Naive thymus-derived CD8-positive, alpha-beta T cell (primary cell): ENCODE data around the gene SIAE. TPM values are rescaled to one million over a fixed set of nuclear protein-coding genes. Genes with fewer than 3 reads are reported as not detected.
"Not testable (repeated sequence)": the region's sequence is repeated elsewhere in the genome, so short reads cannot be mapped to it uniquely, and the experiment has no call there.

Source experiments
- ATAC-seq, 2 donors: fragments of 150-1000 bp; cut with Tn5 transposase in 1 of 2; sonication (Bioruptor Pico), chemical (Tn5 transposase) in 1 of 2; 1 replicate in 1 of 2; 2 replicates in 1 of 2; pipeline ENCODE4 v1.10.0; 2021; ENCODE audit warnings: mild to moderate bottlenecking in 2 of 2, moderate library complexity in 2 of 2
- POLR2A ChIA-PET: fragments of 350-600 bp; sonication (Branson Sonifier 250); formaldehyde crosslinking; loops from one replicate; lab custom pipeline; 2021; ENCODE audit warnings: antibody characterized with exemption; lab: Charles Lee
- DNase-seq, 10 donors: peaks; one replicate each; pipeline versions ENCODE4 v3.0.0 to v3.0.0-alpha.2; 2020 to 2022
- H3K27ac Mint-ChIP-seq, 10 donors: one replicate each; pipeline ENCODE4 v1.8.0; 2020 to 2022; ENCODE audit warnings: mild to moderate bottlenecking in 10 of 10, mixed read lengths in 10 of 10, moderate library complexity in 4 of 10, inconsistent platforms in 1 of 10
- H3K27me3 Mint-ChIP-seq, 5 donors: one replicate each; pipeline ENCODE4 v1.8.0; 2021 to 2022; ENCODE audit warnings: mixed read lengths in 5 of 5
- H3K36me3 Mint-ChIP-seq, 3 donors: one replicate each; pipeline ENCODE4 v1.8.0; 2020 to 2022; ENCODE audit warnings: mixed read lengths in 3 of 3, mild to moderate bottlenecking in 2 of 3, inconsistent platforms in 1 of 3
- H3K4me1 Mint-ChIP-seq, 4 donors: one replicate each; pipeline ENCODE4 v1.8.0; 2021 to 2022; ENCODE audit warnings: mixed read lengths in 4 of 4
- H3K4me3 Mint-ChIP-seq, 10 donors: one replicate each; pipeline ENCODE4 v1.8.0; 2020 to 2022; ENCODE audit warnings: mild to moderate bottlenecking in 10 of 10, mixed read lengths in 10 of 10, moderate library complexity in 6 of 10, inconsistent platforms in 1 of 10
- H3K9me3 Mint-ChIP-seq, 9 donors: one replicate each; pipeline ENCODE4 v1.8.0; 2020 to 2022; ENCODE audit warnings: mixed read lengths in 9 of 9, mild to moderate bottlenecking in 3 of 9, inconsistent platforms in 1 of 9, moderate library complexity in 1 of 9
- polyA plus RNA-seq, 3 donors: library from polyadenylated mRNA; unstranded; fragments of 300-500 nt; fragmentation: Illumina TruSeq; gene quantifications; one replicate each; pipeline ENCODE4 v1.2.3, GENCODE V29; 2021
- total RNA-seq, 8 experiments: library from RNA in 2 of 8; stranded (reverse) in 2 of 8; gene quantifications; one replicate each; pipeline ENCODE4 v1.2.3 and lab custom pipeline; 2021 to 2026

Gene SIAE
- total and polyA plus RNA-seq, 5 experiments from 2014 or later: 3.2 to 9.3 (median 5.8) TPM

DNA sequence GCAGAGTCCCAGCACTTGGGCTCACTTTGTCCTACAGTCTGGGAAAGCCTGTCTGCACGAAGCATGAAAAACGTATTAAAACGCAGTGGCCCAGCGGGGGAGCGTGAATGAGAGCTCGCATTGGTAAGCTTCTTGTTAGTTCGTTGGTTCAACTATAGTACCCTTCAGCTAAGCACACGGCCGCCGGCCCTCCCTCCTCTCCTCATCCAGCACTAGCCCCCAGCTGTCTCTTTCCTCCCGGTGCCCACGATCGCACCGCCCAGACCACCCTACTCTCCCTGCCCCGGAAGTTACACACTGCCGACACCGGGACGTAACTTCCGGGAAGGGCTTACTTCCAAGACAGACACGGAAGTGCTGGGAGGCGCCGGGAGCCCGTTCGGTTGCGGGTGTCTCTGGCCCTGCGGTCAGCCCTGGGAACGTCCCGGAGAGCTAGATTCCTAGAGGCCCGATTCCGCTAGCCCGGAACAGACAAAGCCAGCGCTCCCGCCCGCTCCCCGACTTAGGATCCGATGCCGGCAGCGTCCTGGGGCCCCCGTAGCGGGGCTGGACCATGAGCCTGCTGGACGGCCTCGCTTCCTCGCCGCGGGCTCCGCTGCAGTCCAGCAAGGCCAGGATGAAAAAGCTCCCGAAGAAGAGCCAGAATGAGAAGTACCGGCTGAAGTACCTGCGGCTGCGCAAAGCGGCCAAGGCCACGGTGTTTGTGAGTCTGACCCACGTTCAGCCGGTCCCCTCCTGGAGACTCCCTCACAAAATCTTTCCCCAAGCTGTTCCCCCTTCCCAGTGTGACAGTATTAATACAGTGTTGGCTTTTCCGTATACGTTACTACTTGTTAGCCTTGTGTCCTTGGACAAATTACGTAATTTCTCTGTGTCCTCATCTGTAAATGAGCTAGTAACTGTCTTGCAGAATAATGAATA is 50.7 kb downstream of the SIAE start, which contains the start of gene TBRG1:
Gene TBRG1, plus strand, starts transcription at position 334 of the 921 bp plus-strand sequence. Its CDS starts 220 bp downstream, at position 554.
- peaks cover 0 to 31% (median 6%) of the 10 kb centered on the region in 3 donors for H3K36me3 Mint-ChIP-seq
- ATAC-seq (peak; percentile 97), DNase-seq (peak; percentile 68 to 93 (median 81))
- H3K9me3 Mint-ChIP-seq: no peaks in the 10 kb centered on the region
- peak within 1 kb of the TSS; percentile 87 to 99 (median 96) for H3K4me3 Mint-ChIP-seq
- H3K27me3 Mint-ChIP-seq: peaks cover 0 to 12% (median 8%) of the 10 kb centered on the region in 5 donors
- peaks cover 18 to 45% (median 37%) of the 10 kb centered on the region in 4 donors for H3K4me1 Mint-ChIP-seq
- POLR2A ChIA-PET: interaction anchor here (0.6 to 2.2 kb wide), 14 partner anchors 10 to 1675 kb away, joined by 3 to 12 read pairs (median 4); partner anchors contain the start of genes MSANTD2, SIAE, SPA17 and STT3A
- peak within 1 kb of the TSS; percentile 95 to 99 (median 98) for H3K27ac Mint-ChIP-seq

DNA sequence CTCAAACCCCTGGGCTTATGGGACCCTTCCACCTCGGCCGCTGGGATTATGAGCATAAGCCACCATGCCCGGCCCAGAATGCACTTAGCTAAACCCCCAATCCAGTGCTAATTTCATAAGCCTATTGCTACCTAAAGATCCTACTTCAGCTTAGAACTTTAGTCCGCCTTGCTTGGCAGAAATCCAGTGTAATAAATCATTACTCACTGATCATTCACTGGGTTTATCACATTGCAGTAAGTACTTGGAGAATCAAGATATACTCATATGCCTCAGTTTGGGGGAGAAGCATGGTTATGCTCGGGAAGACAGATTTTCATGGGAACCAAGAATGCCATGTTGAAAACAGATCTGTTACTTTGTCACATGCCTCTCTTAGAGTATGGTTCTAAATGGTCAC is 54.7 kb downstream of the SIAE start:
- Mint-ChIP-seq H3K9me3 (no peaks in the 10 kb centered on the region), H3K4me1 (peaks cover 4 to 17% (median 9%) of the 10 kb centered on the region in 4 donors), H3K36me3 (no peaks in the 10 kb centered on the region), H3K4me3 (no peak overlapping the region), H3K27ac (no peak overlapping the region), H3K27me3 (peaks cover 2 to 21% (median 17%) of the 10 kb centered on the region in 5 donors)
- POLR2A ChIA-PET: no interaction called here
- no peak for ATAC-seq
- DNase-seq: no peak

- Mint-ChIP-seq H3K27ac (peak overlapping the region in 7 of 10 donors; percentile 21 to 89 (median 63)), H3K36me3 (no peaks in the 10 kb centered on the region), H3K9me3 (no peaks in the 10 kb centered on the region), H3K4me3 (no peak overlapping the region), H3K27me3 (peaks cover 2 to 9% (median 9%) of the 10 kb centered on the region in 5 donors), H3K4me1 (peaks cover 4 to 17% (median 10%) of the 10 kb centered on the region in 4 donors)
- ATAC-seq (no peak), DNase-seq (no peak)
- POLR2A ChIA-PET: no interaction called here
Observed at GRCh38 chr11:124612567-124613246, 60.8 kb downstream of the SIAE start.

GRCh38 chr11:124612045-124612444 is 61.5 kb downstream of the SIAE start:
- peak in 3 of 10 donors; percentile 18 to 39 (median 29) for DNase-seq
- peak; percentile 81 to 89 for ATAC-seq
- Mint-ChIP-seq H3K27ac (peak overlapping the region in 8 of 10 donors; percentile 21 to 89 (median 64)), H3K4me1 (peaks cover 4 to 17% (median 10%) of the 10 kb centered on the region in 4 donors), H3K36me3 (no peaks in the 10 kb centered on the region), H3K9me3 (no peaks in the 10 kb centered on the region), H3K27me3 (peaks cover 0 to 5% (median 3%) of the 10 kb centered on the region in 5 donors), H3K4me3 (peak overlapping the region in 4 of 10 donors; percentile 33 to 55 (median 48))
- POLR2A ChIA-PET: interaction anchor here (0.6 to 0.9 kb wide), 3 partner anchors 11 to 974 kb away, joined by 3 to 7 read pairs (median 5); partner anchors contain the start of gene TBRG1

DNA sequence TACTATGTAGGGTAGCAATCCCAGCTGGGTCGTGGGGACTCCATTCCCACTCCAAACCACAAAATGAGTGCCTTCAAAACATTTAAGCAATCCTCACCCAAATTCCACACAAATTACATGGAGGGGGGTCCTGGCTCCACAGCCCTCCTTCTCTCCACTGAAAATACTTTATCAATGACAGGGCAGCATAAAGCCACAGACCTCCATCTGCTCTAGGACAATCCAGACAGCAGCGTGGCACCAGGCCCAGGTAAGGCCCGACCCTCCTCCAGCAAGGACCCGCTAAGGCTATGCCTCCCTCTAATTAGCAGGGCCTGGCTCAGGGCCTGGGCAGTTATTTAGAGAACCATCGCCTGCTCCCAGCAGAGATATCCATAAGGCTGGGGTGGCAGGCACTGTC is 62.5 kb downstream of the SIAE start, which contains the start of gene PANX3:
Gene PANX3, plus strand, starts transcription at position 365 of the 400 bp plus-strand sequence. CDS start 129 bp downstream, outside the sequence.
- no peak for ATAC-seq

GRCh38 chr11:124610295-124610694 is 63.2 kb downstream of the SIAE start:
- H3K36me3 Mint-ChIP-seq: no peaks in the 10 kb centered on the region
- H3K9me3 Mint-ChIP-seq: no peaks in the 10 kb centered on the region
- H3K27me3 Mint-ChIP-seq: peaks cover 0 to 3% (median 0%) of the 10 kb centered on the region in 5 donors
- H3K27ac Mint-ChIP-seq: peak overlapping the region in 2 of 10 donors; percentile 40 to 66
- ATAC-seq (no peak), DNase-seq (no peak)
- no peak overlapping the region for H3K4me3 Mint-ChIP-seq
- POLR2A ChIA-PET: no interaction called here
- H3K4me1 Mint-ChIP-seq: peaks cover 4 to 17% (median 12%) of the 10 kb centered on the region in 4 donors

More for the DNA sequence above, 62.5 kb downstream of the SIAE start, which contains the start of gene PANX3:
- POLR2A ChIA-PET: no interaction called here
- H3K4me1 Mint-ChIP-seq: peaks cover 4 to 17% (median 10%) of the 10 kb centered on the region in 4 donors
- H3K9me3 Mint-ChIP-seq: no peaks in the 10 kb centered on the region
- no peak for DNase-seq
- peak within 1 kb of the TSS in 8 of 10 donors; percentile 21 to 89 (median 64) for H3K27ac Mint-ChIP-seq
- peaks cover 0 to 5% (median 0%) of the 10 kb centered on the region in 5 donors for H3K27me3 Mint-ChIP-seq
- no peaks in the 10 kb centered on the region for H3K36me3 Mint-ChIP-seq
- peak within 1 kb of the TSS in 4 of 10 donors; percentile 33 to 55 (median 48) for H3K4me3 Mint-ChIP-seq

DNA sequence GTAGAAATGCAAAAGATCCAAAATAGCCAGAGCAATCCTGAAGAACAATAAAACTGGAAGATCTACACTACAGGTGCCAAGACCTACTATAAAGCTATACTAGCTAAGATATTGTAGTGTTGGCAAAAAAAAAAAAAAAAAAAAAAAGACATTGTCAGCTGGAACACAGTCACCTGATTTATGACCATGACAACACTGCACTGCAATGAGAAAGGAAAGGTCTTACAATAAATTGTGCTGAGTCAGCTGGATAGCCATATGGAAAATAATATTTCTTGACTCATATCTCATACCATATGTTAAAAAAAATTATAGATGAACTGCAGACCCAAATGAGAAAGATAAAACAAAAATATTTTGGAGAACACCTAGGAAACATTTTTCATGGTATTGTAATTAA is 65.4 kb downstream of the SIAE start:
- no peak overlapping the region for H3K27ac Mint-ChIP-seq
- DNase-seq (no peak), ATAC-seq (no peak)
- POLR2A ChIA-PET: interaction anchor here (0.6 kb wide), 1 partner anchor 139 kb away, joined by 3 read pairs; no protein-coding TSS in a partner anchor
- peaks cover 4 to 15% (median 11%) of the 10 kb centered on the region in 4 donors for H3K4me1 Mint-ChIP-seq
- no peaks in the 10 kb centered on the region for H3K9me3 Mint-ChIP-seq
- no peaks in the 10 kb centered on the region for H3K36me3 Mint-ChIP-seq
- peaks cover 0 to 3% (median 0%) of the 10 kb centered on the region in 5 donors for H3K27me3 Mint-ChIP-seq
- H3K4me3 Mint-ChIP-seq: no peak overlapping the region

DNA sequence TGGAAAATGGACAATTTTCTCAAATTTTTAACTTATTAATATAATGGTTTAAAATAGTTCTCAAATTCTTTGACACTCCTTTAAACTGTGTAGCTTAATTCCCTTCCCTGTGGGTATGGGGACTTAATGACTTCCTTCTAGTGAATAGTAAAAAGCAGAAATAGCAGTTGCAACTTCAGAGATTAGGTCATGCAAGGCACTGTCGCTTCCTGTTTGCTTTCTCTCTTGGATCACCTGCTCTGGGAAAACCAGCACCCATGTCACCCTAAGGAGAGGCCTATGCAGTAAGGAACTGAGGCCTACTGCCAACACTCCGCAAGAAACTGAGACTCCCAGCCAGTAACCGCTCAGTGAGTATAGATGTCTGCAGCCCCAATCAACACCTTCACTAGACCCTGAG is 67.8 kb downstream of the SIAE start:
- POLR2A ChIA-PET: no interaction called here
- ATAC-seq (no peak), DNase-seq (no peak)
- Mint-ChIP-seq H3K4me3 (no peak overlapping the region), H3K4me1 (peaks cover 0 to 2% (median 0%) of the 10 kb centered on the region in 4 donors), H3K27ac (no peak overlapping the region), H3K36me3 (no peaks in the 10 kb centered on the region), H3K27me3 (peaks cover 0 to 11% (median 6%) of the 10 kb centered on the region in 5 donors), H3K9me3 (no peaks in the 10 kb centered on the region)

DNA sequence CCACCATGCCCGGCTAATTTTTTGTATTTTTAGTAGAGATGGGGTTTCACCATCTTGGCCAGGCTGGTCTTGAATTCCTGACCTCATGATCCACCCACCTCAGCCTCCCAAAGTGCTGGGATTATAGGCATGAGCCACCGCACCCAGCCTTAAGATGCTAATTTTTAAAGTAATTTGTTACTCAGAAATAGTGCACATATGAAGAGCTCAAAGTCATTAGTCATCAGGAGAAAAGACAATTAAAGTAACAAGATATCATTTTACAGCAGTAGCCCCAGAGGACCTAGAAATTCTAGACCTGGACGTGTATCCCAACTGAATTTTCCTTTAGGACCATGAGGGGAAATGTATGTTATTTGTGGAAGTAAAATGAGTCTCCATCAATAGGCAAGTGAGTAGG is 70.8 kb downstream of the SIAE start:
- H3K9me3 Mint-ChIP-seq, H3K27ac Mint-ChIP-seq, H3K4me1 Mint-ChIP-seq, ATAC-seq, H3K4me3 Mint-ChIP-seq, H3K36me3 Mint-ChIP-seq, DNase-seq, POLR2A ChIA-PET: not testable (repeated sequence)
- peaks cover 3 to 23% (median 15%) of the 10 kb centered on the region in 5 donors for H3K27me3 Mint-ChIP-seq

DNA sequence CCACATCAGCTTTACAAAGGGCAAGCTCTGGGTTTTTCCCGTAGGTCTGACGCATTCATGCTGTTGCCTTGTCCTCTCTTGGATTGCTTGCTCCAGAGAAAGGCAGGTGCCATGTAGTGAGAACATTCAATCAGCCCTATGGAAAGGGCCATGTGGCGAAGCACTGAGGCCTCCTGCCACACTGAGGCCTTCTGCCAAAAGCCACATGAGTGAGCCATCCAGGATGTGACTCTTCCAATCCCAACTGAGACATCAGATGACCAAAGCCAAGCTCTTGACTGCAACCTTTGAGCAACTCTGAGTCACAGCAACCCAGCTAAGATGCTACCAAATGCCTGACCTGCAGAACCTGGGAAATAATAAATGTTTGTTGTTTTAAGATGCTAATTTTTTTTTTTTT is 71.3 kb downstream of the SIAE start:
- no peaks in the 10 kb centered on the region for H3K36me3 Mint-ChIP-seq
- H3K4me3 Mint-ChIP-seq: no peak overlapping the region
- H3K4me1 Mint-ChIP-seq: peaks cover 0 to 2% (median 0%) of the 10 kb centered on the region in 4 donors
- no peaks in the 10 kb centered on the region for H3K9me3 Mint-ChIP-seq
- DNase-seq (no peak), ATAC-seq (no peak)
- peaks cover 3 to 28% (median 21%) of the 10 kb centered on the region in 5 donors for H3K27me3 Mint-ChIP-seq
- POLR2A ChIA-PET: no interaction called here
- H3K27ac Mint-ChIP-seq: no peak overlapping the region

DNA sequence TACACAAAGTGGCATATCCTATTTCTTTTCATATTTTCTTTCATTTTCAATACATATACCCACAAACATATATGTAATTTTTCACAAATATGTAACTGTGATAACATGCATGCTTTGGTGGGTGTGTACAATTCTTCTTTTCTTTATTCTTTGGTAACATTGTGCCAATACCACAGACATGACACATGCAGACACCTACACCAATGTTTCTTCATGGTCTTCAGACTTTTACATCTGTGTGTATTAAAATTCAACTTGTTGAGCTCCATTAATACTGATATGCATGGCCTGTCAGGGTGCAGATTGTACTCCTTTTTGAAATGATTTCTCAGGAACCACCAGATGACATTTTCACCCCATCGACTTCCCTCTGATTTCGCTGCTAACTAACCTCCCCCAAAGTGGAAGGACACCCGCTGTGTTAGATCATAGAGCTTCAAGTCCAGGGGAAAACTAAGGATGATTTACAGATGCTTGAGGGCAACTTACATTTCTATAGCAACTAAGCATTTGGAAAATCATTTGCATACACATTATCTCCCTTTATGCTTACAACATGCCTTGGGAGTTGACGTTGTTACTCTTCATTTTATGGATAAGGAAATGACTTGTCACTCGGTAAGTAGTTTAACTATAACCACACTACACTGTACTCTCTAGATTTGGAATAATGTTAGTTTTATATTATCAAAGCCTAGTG is 72.8 kb downstream of the SIAE start:
- Mint-ChIP-seq H3K27me3 (peaks cover 5 to 37% (median 29%) of the 10 kb centered on the region in 5 donors), H3K27ac (no peak overlapping the region), H3K9me3 (no peaks in the 10 kb centered on the region), H3K4me3 (no peak overlapping the region), H3K36me3 (no peaks in the 10 kb centered on the region), H3K4me1 (peaks cover 0 to 1% (median 0%) of the 10 kb centered on the region in 4 donors)
- POLR2A ChIA-PET: no interaction called here
- ATAC-seq (no peak), DNase-seq (no peak)

DNA sequence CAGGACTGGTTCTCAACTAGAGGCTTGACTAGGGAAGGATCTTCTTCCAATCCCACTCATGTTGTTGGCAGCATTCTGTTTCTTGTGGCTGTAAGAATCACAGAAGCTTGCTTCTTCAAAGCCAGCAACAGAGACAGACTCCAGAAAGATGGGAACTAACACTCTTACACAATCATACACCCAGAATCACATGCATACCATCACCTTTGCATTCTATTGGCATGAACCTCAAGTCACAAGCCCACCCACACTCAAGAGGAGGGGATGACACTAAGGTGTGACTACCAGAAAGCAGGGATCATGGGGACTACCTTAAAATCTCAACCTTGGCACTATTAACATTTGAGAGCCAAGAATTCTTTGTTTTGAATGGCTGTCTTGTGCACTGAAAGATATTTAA is 75.9 kb downstream of the SIAE start:
- no peak for ATAC-seq
- H3K27ac Mint-ChIP-seq: no peak overlapping the region
- no peaks in the 10 kb centered on the region for H3K9me3 Mint-ChIP-seq
- POLR2A ChIA-PET: no interaction called here
- peaks cover 5 to 39% (median 38%) of the 10 kb centered on the region in 5 donors for H3K27me3 Mint-ChIP-seq
- H3K36me3 Mint-ChIP-seq: no peaks in the 10 kb centered on the region
- H3K4me3 Mint-ChIP-seq: no peak overlapping the region
- H3K4me1 Mint-ChIP-seq: no peaks in the 10 kb centered on the region
- DNase-seq: no peak
